GM12873 (cell line): ENCODE measurements around the gene NOX3.

Experiments
- CTCF ChIP-seq: IDR thresholded peaks from 2 replicates; pipeline ENCODE4 v1.5.1; 2012; ENCODE audit warnings: low read depth, mild to moderate bottlenecking, moderate library complexity, low read length, control low read depth; ENCODE audit not compliant: insufficient read depth; ENCODE audit errors: missing control alignments

NOX3 gene

GRCh38 chr6:155436981-155437749, 18.5 kb downstream of the NOX3 start:
- no peak for TF ChIP-seq CTCF

- no peak for TF ChIP-seq CTCF
Measured at GRCh38 chr6:155434829-155435423, 20.7 kb downstream of the NOX3 start.

GRCh38 chr6:155434096-155434495, 21.5 kb downstream of the NOX3 start:
- TF ChIP-seq CTCF: no peak

GRCh38 chr6:155432293-155432692, 23.3 kb downstream of the NOX3 start:
- no peak for TF ChIP-seq CTCF

GRCh38 chr6:155429321-155429893, 26.2 kb downstream of the NOX3 start:
- TF ChIP-seq CTCF: no peak

GRCh38 chr6:155426408-155426945, 29.2 kb downstream of the NOX3 start:
- no peak for TF ChIP-seq CTCF

- no peak for TF ChIP-seq CTCF
Measured at GRCh38 chr6:155424181-155424580, 31.5 kb downstream of the NOX3 start.
